GM19324 (cell line): ENCODE results near the gene PAK2.
"Not testable (repeated sequence)": the region's sequence is repeated elsewhere in the genome, so short reads cannot be mapped to it uniquely, and the experiment has no call there.

Experiments used
- ATAC-seq: cut with Tn5 transposase; IDR thresholded peaks from one replicate; pipeline ENCODE4 v1.9.1; 2021; ENCODE audit warnings: mild to moderate bottlenecking, moderate library complexity; ENCODE audit not compliant: unreplicated experiment, low FRiP score

PAK2 gene

GRCh38 chr3:196777836-196778235 lies 38.2 kb downstream of the PAK2 start:
- ATAC-seq = no peak

DNA sequence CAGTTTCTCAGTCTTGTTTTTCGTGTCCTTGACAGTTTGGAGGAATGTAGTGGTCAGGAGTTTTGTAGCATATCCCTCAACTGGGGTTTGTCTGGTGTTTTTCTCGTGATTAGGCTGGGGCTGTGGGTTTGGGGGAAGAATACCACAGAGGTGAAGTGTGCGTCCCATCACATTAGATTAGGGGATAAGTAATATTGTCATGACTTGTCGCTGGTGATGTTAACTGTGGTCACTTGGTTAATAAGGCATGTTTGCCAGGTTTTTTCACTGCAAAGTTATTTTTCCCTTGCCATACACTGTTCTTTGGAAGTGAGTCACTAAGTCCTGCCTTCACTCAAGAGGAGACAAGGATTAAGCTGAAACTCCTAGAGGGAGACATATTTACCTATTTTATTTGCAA lies 39.1 kb downstream of the PAK2 start:
- ATAC-seq = no peak

- no peak for ATAC-seq
Measured at GRCh38 chr3:196782511-196782910, 42.9 kb downstream of the PAK2 start.

GRCh38 chr3:196788528-196788927 lies 48.9 kb downstream of the PAK2 start:
- ATAC-seq = no peak

DNA sequence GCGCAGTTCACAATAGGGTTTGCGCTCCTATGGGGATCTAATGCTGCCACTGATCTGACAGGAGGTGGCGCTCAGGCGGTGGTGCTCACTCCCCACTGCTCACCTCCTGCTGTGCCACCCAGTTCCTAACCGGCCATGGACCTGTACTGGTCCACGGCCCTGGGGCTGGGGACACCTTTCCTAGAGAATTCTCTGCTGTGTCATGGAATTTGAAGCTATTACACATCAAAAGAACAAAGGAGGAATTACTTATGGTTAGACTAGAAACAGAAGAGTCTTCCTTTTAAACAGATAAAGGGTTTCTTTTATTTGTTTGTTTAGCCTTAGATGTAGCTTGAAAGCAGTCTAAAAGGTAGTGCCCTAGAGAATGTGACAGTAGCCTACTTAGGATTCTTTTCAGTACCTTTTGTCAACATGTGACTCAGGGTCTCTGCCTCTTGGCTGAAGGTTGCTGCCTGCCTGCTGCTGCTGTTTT lies 50.3 kb downstream of the PAK2 start:
- ATAC-seq = no peak

GRCh38 chr3:196790636-196791035 lies 51.0 kb downstream of the PAK2 start:
- no peak for ATAC-seq

DNA sequence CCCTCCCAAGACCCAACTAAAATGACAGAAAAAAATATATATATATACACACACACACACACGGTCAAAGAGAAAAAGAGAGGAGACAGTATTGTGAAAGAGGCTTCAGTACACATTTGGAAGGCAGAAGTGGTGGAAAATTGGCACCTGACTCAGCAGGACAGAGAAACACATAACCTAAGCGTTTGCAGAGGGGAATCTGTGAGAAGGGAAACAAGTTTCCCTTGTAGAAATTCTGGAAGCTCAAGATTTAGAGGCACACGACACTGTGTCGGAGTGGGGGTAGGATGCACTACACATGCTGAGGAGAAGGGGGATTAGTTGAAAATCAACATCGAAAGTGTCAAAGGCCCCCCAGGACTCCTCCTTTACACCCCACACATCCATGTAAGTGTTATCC lies 53.1 kb downstream of the PAK2 start:
- no peak for ATAC-seq

- ATAC-seq = no peak
Measured at GRCh38 chr3:196793246-196793645, 53.6 kb downstream of the PAK2 start.

DNA sequence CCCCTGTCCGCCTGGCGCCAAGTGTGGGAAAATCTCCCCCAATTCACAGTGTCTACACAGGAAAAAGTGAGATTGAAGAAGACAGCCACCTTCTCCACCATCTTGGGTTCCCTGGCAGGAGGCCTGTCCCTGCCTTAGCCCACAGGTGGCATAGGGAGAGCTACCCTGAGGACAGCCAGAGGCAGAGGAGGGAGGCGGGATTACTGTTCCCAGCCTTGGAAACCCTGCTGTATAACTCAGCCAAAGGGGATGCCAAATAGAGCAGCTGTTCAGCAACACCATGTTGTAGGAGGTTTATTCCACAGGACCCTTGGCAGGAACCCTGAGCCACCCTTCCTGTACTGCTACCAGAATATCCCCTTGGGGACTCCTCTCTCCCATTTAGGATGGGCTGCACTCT lies 54.8 kb downstream of the PAK2 start:
- no peak for ATAC-seq

- ATAC-seq = no peak
Measured at GRCh38 chr3:196796317-196796716, 56.7 kb downstream of the PAK2 start.

DNA sequence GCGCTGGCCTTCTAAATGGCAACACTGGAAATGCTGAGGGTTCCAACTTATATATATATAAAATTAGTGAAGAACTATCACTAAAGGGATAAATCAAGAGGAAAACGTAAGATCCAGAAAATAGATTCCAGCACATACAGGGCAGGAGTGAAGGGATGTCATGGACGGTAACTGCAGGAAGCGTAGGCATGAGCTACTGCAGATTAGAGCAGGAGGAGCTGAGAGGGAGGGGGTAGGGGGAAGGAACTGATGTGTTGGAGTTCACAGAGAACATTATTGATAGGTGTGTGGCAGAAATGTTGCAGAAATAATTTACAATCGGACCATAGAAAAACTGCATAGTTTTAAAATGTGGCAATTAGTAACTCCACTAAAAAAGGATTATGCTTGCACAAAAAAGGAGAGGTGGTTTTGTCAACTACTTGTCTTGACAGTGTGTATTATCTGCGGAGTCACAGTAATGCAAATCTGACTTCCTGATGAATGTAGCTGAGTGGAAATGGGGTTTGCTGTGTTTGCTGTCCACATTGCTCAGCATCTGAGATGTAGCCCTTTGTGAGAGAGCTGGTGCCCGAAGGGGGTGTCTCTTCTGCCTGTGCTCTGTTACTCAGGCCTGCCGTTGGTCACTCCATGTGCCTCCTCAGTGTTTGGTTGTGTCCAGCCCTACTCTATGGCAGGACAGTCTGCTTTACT lies 61.2 kb downstream of the PAK2 start:
- no peak for ATAC-seq

DNA sequence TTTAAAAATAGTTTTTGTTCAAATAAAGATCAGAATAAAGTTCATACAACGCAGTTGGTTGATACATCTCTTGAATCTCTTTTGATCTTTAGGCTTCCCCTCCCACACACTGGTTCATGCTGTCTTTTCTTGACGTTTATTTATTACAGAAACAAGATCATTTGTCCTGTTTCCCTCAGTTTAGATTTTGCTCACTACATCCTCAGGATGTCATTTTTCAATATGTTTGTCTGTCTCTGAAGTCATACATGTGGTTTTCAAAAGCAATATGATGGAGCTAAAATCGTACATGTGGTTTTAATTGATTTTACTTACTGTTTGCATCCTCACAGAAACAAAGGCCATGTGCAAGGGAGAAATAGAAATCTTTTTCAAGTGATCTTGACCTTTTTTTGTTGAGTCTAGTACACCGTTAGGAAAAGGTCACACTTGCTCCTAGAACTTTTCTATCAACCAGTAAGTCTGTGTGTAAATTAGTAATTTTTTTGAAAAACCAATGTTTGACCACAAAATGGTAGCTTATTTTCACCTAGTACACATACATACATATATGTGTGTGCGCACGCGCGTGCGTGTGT lies 64.3 kb downstream of the PAK2 start:
- ATAC-seq = no peak

DNA sequence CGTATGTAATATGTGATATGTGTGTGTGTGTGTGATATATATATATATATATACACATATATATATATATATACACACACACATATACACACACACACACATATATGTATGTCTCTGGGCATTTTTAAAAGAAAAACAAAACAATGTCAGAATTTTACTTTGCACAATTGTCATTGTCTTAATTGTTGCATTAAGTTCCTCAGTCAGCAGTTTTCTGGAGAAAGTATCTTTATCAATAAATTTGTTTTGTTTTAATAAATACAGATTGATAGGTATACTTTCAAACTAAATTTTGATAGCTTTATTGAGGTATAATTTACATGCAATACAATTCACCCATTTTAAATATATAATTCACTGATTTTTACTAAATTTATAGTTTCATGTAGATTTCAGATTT lies 65.1 kb downstream of the PAK2 start:
- ATAC-seq = no peak

- no peak for ATAC-seq
Measured at GRCh38 chr3:196810963-196811581, 71.4 kb downstream of the PAK2 start.

DNA sequence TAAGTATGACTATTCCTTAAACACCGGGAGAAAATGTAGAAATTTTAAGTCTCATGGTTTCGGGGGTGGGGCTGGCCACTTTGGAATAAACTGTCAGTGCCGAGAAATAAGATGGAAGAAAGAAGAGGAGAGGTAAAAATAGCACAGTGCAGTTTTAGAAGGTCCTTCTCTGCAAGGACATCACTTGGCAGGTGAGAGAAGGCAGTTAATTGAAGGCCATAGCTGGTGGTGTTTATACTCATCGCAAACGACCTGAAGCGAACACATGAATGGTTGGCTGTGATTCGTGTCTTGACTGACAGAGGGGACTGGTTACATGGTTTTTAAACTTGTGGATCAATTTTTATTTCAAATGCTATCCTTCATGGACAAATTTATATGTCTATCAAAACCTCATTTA lies 73.2 kb downstream of the PAK2 start:
- no peak for ATAC-seq

DNA sequence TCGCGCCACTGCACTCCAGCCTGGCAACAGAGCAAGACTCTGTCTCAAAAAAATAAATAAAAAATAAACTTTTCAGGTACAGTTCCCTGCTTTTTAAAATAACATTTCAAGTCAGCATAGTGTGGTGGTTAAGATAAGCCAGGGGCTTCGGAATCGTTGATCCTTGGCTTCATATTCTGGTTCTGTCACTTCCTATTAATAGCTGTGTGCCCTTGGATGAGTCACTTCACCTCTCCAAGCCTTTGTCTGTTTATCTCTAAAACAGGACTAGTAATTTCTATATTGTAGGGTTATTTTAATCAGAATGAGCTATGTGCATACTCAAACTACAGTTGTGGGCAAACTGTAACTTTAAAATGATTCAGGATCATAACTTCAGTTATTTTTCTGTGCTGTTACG lies 74.2 kb downstream of the PAK2 start:
- ATAC-seq = no peak

GRCh38 chr3:196821806-196822355 lies 82.2 kb downstream of the PAK2 start:
- ATAC-seq = no peak

- not testable (repeated sequence) for ATAC-seq
Measured at GRCh38 chr3:196829651-196830050, 90.0 kb downstream of the PAK2 start.

DNA sequence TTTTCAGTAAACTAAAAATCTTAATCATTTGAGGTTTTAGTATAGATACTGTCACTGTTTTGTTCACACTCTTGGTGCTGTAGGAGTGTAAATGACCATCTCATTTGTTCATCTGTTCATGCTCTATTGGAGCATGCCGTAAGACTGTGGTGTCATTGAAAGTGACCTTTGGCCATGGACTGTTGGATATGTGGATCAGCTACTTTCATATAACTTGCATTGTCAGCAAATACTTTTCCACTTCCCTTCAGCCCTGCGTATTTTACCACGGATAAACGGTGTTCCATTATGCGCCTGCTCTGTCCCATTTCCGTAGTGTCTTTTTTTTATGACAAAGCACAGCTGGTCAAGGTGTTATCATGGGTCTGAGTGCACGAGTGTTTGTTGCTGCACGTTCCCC lies 95.4 kb downstream of the PAK2 start:
- no peak for ATAC-seq

DNA sequence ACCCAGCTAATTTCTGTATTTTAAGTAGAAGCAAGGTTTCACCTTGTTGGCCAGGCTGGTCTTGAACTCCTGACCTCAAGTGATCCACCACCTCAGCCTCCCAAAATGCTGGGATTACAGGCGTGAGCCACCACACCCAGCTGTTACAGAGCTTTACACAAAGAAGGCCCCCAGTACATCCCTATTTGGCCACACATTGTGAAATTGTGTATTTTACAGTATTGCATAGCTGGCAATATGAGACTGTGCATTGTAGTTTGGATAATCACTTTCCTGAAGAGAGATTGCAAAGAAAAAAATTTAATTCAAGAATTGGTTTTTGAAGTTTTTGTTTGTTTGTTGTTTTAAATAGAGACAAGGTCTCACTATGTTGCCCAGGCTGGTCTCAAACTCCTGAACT lies 97.0 kb downstream of the PAK2 start:
- ATAC-seq = not testable (repeated sequence)

GRCh38 chr3:196837819-196838420 lies 98.3 kb downstream of the PAK2 start:
- no peak for ATAC-seq
